H1 (cell line): ENCODE measurements around the gene POLA2. TPM values are rescaled to one million over a fixed set of nuclear protein-coding genes. Genes with fewer than 3 reads are reported as not detected.

ENCODE experiments used
- BRCA1 ChIP-seq: IDR thresholded peaks from 2 replicates; pipeline ENCODE4 v1.6.1; 2012; ENCODE audit warnings: low read depth, low read length, improper control_type of control experiment
- CHD7 ChIP-seq: fragments of 300-600 bp; sonication (generic); IDR thresholded peaks from 2 replicates; pipeline ENCODE4 v1.7.1; 2012; ENCODE audit warnings: low read length, moderate library complexity, mild to moderate bottlenecking, inconsistent platforms; ENCODE audit not compliant: insufficient replicate concordance
- EP300 ChIP-seq, 2 experiments: IDR thresholded peaks; 1 replicate in 1 of 2; 2 replicates in 1 of 2; pipeline ENCODE4 v1.6.1; 2011 to 2012; ENCODE audit warnings: low read depth in 2 of 2, low read length in 2 of 2, mild to moderate bottlenecking in 2 of 2, borderline replicate concordance in 1 of 2, inconsistent platforms in 1 of 2, moderate library complexity in 1 of 2
- HDAC6 ChIP-seq: IDR thresholded peaks from one replicate; pipeline ENCODE4 v1.7.1; 2012; ENCODE audit warnings: low read depth, mild to moderate bottlenecking, inconsistent platforms, low read length, moderate library complexity
- KDM1A ChIP-seq: fragments of 200-600, 300-600 bp; sonication (generic); IDR thresholded peaks from 2 replicates; pipeline ENCODE4 v1.7.1; 2016; ENCODE audit warnings: mild to moderate bottlenecking, low read length, borderline replicate concordance
- SAP30 ChIP-seq: fragments of 300-600 bp; sonication (generic); IDR thresholded peaks from 2 replicates; pipeline ENCODE4 v1.7.1; 2012; ENCODE audit warnings: low read length, moderate library complexity, mild to moderate bottlenecking, inconsistent platforms; ENCODE audit not compliant: insufficient read depth, insufficient replicate concordance
- SIX5 ChIP-seq: IDR thresholded peaks from 2 replicates; pipeline ENCODE4 v1.6.1; 2011; ENCODE audit warnings: mild to moderate bottlenecking, low read depth, low read length
- SP4 ChIP-seq: IDR thresholded peaks from 2 replicates; pipeline ENCODE4 v1.6.1; 2012; ENCODE audit warnings: low read length, inconsistent platforms
- TBP ChIP-seq: IDR thresholded peaks from 2 replicates; pipeline ENCODE4 v1.6.1; 2011; ENCODE audit warnings: low read depth, low read length, improper control_type of control experiment
- polyA plus RNA-seq, 7 experiments: library from polyadenylated mRNA; depleted of rRNA in 3 of 7; stranded (reverse) in 5 of 7; unstranded in 2 of 7; fragments of >200 nt in 5 of 7; fragments of 200-250 nt in 2 of 7; gene quantifications; 1 replicate in 5 of 7; 2 replicates in 1 of 7; 4 replicates in 1 of 7; pipeline versions ENCODE4 v1.2.1 to v1.2.3, GENCODE V29; 2011 to 2013; ENCODE audit warnings: missing spikeins in 2 of 7, mixed read lengths in 2 of 7
- total RNA-seq: library from RNA; stranded (reverse); fragmentation: NEBNext Ultra II Directional; extraction: Animal tissue kit (Norgen Biotek cat#: 25700); gene quantifications from 2 replicates; pipeline ENCODE4 v1.2.1, GENCODE V29; 2021
- TF ChIP-seq, protein P1 (sequence below): IDR thresholded peaks from 2 replicates; pipeline ENCODE4 v1.6.1; 2012; ENCODE audit warnings: low read length, inconsistent platforms

The POLA2 gene
- total and polyA plus RNA-seq, 2 of the 8 experiments (the other 6 are each of a cell fraction or from before 2014, with no cell fraction given): 31.2 to 55.9 TPM

- TF ChIP-seq CHD7: no peak
- no peak for TF ChIP-seq EP300 (IDR thresholded peaks at IDR 0.05; ENCODE audit: borderline replicate concordance in 1 of 2, low read depth in 2 of 2, low read length in 2 of 2)
- no peak for TF ChIP-seq BRCA1
- TF ChIP-seq SIX5: no peak
- TF ChIP-seq, protein P1, sequence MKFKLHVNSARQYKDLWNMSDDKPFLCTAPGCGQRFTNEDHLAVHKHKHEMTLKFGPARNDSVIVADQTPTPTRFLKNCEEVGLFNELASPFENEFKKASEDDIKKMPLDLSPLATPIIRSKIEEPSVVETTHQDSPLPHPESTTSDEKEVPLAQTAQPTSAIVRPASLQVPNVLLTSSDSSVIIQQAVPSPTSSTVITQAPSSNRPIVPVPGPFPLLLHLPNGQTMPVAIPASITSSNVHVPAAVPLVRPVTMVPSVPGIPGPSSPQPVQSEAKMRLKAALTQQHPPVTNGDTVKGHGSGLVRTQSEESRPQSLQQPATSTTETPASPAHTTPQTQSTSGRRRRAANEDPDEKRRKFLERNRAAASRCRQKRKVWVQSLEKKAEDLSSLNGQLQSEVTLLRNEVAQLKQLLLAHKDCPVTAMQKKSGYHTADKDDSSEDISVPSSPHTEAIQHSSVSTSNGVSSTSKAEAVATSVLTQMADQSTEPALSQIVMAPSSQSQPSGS: no peak
- no peak for TF ChIP-seq SP4
- TF ChIP-seq HDAC6: no peak
- no peak for TF ChIP-seq SAP30
- no peak for TF ChIP-seq KDM1A
- no peak for TF ChIP-seq TBP
Measured at GRCh38 chr11:65286686-65287085, 24.9 kb downstream of the POLA2 start (continued).
